Activated T-helper 17 cell treated with anti-CD3 and anti-CD28 coated beads, Interleukin-2, amount 50 U/mL, for 72 hours (primary cell): ENCODE measurements around the gene SCD. TPM values are rescaled to one million over a fixed set of nuclear protein-coding genes. Genes with fewer than 3 reads are reported as not detected.

Source experiments
- ATAC-seq: fragments of 150-1000 bp; cut with Tn5 transposase; replicated peaks from 2 replicates; pipeline ENCODE4 v1.10.0; 2021; ENCODE audit warnings: mild to moderate bottlenecking, moderate library complexity
- H3K27ac Mint-ChIP-seq: one replicate; pipeline ENCODE4 v1.8.0; 2022; ENCODE audit warnings: mixed read lengths
- H3K27me3 Mint-ChIP-seq: one replicate; pipeline ENCODE4 v1.8.0; 2022; ENCODE audit warnings: mixed read lengths
- H3K36me3 Mint-ChIP-seq: one replicate; pipeline ENCODE4 v1.8.0; 2022; ENCODE audit warnings: low read depth, mild to moderate bottlenecking, mixed read lengths
- H3K4me1 Mint-ChIP-seq: one replicate; pipeline ENCODE4 v1.8.0; 2022; ENCODE audit warnings: mixed read lengths
- H3K4me3 Mint-ChIP-seq: one replicate; pipeline ENCODE4 v1.8.0; 2022; ENCODE audit warnings: mild to moderate bottlenecking, mixed read lengths
- H3K9me3 Mint-ChIP-seq: one replicate; pipeline ENCODE4 v1.8.0; 2022; ENCODE audit warnings: mixed read lengths
- total RNA-seq, 2 donors: library from RNA; stranded (reverse); gene quantifications; one replicate each; pipeline ENCODE4 v1.2.3, GENCODE V29; 2022

The SCD gene
- total RNA-seq, 2 donors from 2014 or later: 99.1 to 160 TPM

- no peaks in the 10 kb centered on the region for H3K4me1 Mint-ChIP-seq
- H3K36me3 Mint-ChIP-seq: peaks cover 34% of the 10 kb centered on the region
- no peak overlapping the region for H3K27ac Mint-ChIP-seq
- ATAC-seq: no peak
- H3K27me3 Mint-ChIP-seq: no peaks in the 10 kb centered on the region
- H3K9me3 Mint-ChIP-seq: no peaks in the 10 kb centered on the region
- no peak overlapping the region for H3K4me3 Mint-ChIP-seq
These were observed 33.4 kb downstream of the SCD start for GRCh38 chr10:100380400-100380799.

DNA sequence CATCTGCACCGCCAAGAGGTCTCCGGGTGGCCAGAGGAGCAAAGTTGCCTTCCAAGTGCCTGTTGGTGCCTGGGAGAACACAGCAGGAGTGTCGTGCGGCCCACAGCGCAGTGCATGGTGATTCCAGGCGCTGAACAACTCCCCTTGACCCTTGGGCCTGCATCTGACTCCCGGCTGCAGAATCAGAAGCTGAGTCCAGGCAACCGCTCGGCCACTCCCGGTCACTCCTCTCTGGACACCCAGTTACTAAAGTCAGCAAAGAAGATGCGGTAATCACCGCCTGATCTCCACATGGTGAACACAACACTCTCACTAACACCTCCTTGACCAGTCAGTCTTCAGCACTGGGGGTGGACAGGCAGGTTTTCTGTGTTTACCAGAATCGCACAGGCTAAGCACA is 35.5 kb downstream of the SCD start:
- ATAC-seq: no peak
- H3K36me3 Mint-ChIP-seq: peaks cover 34% of the 10 kb centered on the region
- no peak overlapping the region for H3K27ac Mint-ChIP-seq
- no peaks in the 10 kb centered on the region for H3K4me1 Mint-ChIP-seq
- no peaks in the 10 kb centered on the region for H3K27me3 Mint-ChIP-seq
- H3K9me3 Mint-ChIP-seq: no peaks in the 10 kb centered on the region
- no peak overlapping the region for H3K4me3 Mint-ChIP-seq

GRCh38 chr10:100383251-100383650 is 36.2 kb downstream of the SCD start:
- H3K27ac Mint-ChIP-seq: no peak overlapping the region
- ATAC-seq: no peak
- no peak overlapping the region for H3K4me3 Mint-ChIP-seq
- H3K4me1 Mint-ChIP-seq: no peaks in the 10 kb centered on the region
- H3K36me3 Mint-ChIP-seq: peaks cover 34% of the 10 kb centered on the region
- H3K27me3 Mint-ChIP-seq: no peaks in the 10 kb centered on the region
- no peaks in the 10 kb centered on the region for H3K9me3 Mint-ChIP-seq

- Mint-ChIP-seq H3K27me3 (no peaks in the 10 kb centered on the region), H3K4me3 (no peak overlapping the region), H3K27ac (peak overlapping the region; percentile 3), H3K4me1 (no peaks in the 10 kb centered on the region), H3K9me3 (no peaks in the 10 kb centered on the region), H3K36me3 (no peaks in the 10 kb centered on the region)
- ATAC-seq: peak; percentile 79
These were observed 44.4 kb downstream of the SCD start for GRCh38 chr10:100391163-100392002.

- Mint-ChIP-seq H3K27me3 (no peaks in the 10 kb centered on the region), H3K27ac (no peak overlapping the region), H3K4me3 (no peak overlapping the region), H3K9me3 (no peaks in the 10 kb centered on the region), H3K36me3 (no peaks in the 10 kb centered on the region), H3K4me1 (no peaks in the 10 kb centered on the region)
- no peak for ATAC-seq
These were observed 45.6 kb downstream of the SCD start for GRCh38 chr10:100392686-100393003.

- Mint-ChIP-seq H3K36me3 (no peaks in the 10 kb centered on the region), H3K27me3 (no peaks in the 10 kb centered on the region)
These were observed 48.6 kb downstream of the SCD start for GRCh38 chr10:100395626-100396025.

GRCh38 chr10:100396605-100397004 is 49.6 kb downstream of the SCD start:
- H3K9me3 Mint-ChIP-seq: no peaks in the 10 kb centered on the region
- ATAC-seq: no peak
- H3K4me1 Mint-ChIP-seq: no peaks in the 10 kb centered on the region
- H3K4me3 Mint-ChIP-seq: no peak overlapping the region
- no peak overlapping the region for H3K27ac Mint-ChIP-seq
- H3K27me3 Mint-ChIP-seq: no peaks in the 10 kb centered on the region
- H3K36me3 Mint-ChIP-seq: no peaks in the 10 kb centered on the region

More at GRCh38 chr10:100395626-100396025, 48.6 kb downstream of the SCD start:
- ATAC-seq: no peak
- peak overlapping the region; percentile 29 for H3K27ac Mint-ChIP-seq
- H3K4me3 Mint-ChIP-seq: no peak overlapping the region
- no peaks in the 10 kb centered on the region for H3K9me3 Mint-ChIP-seq
- no peaks in the 10 kb centered on the region for H3K4me1 Mint-ChIP-seq

GRCh38 chr10:100401631-100402328 is 54.7 kb downstream of the SCD start:
- Mint-ChIP-seq H3K4me1 (no peaks in the 10 kb centered on the region), H3K27me3 (peaks cover 3% of the 10 kb centered on the region), H3K9me3 (no peaks in the 10 kb centered on the region), H3K27ac (no peak overlapping the region), H3K36me3 (no peaks in the 10 kb centered on the region), H3K4me3 (no peak overlapping the region)
- ATAC-seq: no peak

GRCh38 chr10:100403734-100404133 is 56.7 kb downstream of the SCD start:
- Mint-ChIP-seq H3K27me3 (peaks cover 3% of the 10 kb centered on the region), H3K27ac (no peak overlapping the region), H3K4me1 (no peaks in the 10 kb centered on the region), H3K4me3 (no peak overlapping the region), H3K36me3 (no peaks in the 10 kb centered on the region), H3K9me3 (no peaks in the 10 kb centered on the region)
- ATAC-seq: no peak

DNA sequence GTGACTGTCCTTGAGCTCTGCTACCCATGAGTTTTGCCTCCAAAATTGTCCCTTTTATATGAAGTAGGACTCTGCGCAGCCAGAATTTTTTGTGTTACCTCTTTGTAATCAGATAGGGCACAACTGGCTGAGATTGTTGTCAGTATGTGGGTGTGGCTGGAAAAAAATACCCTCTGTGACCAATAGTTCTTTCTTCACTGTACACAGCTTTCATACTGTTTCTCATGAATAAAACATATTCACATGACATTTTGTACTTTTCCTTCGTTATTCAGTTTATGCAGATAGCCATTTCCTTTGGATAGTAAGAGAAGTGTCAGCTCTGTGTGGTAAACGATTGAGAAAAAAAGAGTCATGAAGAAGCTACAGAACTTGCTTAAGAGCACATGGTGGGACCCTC is 66.1 kb downstream of the SCD start:
- no peak for ATAC-seq
- Mint-ChIP-seq H3K4me3 (no peak overlapping the region), H3K4me1 (no peaks in the 10 kb centered on the region), H3K27ac (no peak overlapping the region), H3K9me3 (no peaks in the 10 kb centered on the region), H3K36me3 (no peaks in the 10 kb centered on the region), H3K27me3 (peaks cover 4% of the 10 kb centered on the region)

Other genes starting within 250 kb of the SCD start
- 10 to 100 TPM; 12.1 to 19.1 TPM for gene ERLIN1, start 161.2 kb upstream of the SCD start, total RNA-seq
- gene CHUK, start 117.6 kb upstream of the SCD start, total RNA-seq: 10 to 100 TPM; 17.4 to 32.2 TPM
- gene CWF19L1, start 79.6 kb upstream of the SCD start, total RNA-seq: 10 to 100 TPM; 34.0 to 46.9 TPM
- gene BLOC1S2, start 60.6 kb upstream of the SCD start, total RNA-seq: 10 to 100 TPM; 54.1 to 59.3 TPM
- gene PKD2L1, start 17.0 kb upstream of the SCD start, total RNA-seq: under 1 TPM; 0.30 to 0.66 TPM
- under 1 TPM; 0.11 to 0.16 TPM for gene WNT8B, start 115.8 kb downstream of the SCD start, total RNA-seq
- gene SEC31B, start 172.6 kb downstream of the SCD start, total RNA-seq: 100 to 1,000 TPM in 1 of 2 donors, 10 to 100 TPM in 1; 67.0 to 127 TPM
- gene NDUFB8, start 182.6 kb downstream of the SCD start, total RNA-seq: 100 to 1,000 TPM; 350 to 380 TPM
- 10 to 100 TPM; 53.3 to 60.2 TPM for gene HIF1AN, start 188.7 kb downstream of the SCD start, total RNA-seq